ENCODE results near the gene NTRK1.

The NTRK1 gene

GRCh38 chr1:156834322-156834721, 26.3 kb upstream of the NTRK1 start:
- TF ChIP-seq MAX (IDR thresholded peaks at IDR 0.05; ENCODE audit: low read depth, low read length) (no peak), POLR2A (IDR thresholded peaks at IDR 0.05; ENCODE audit: extremely low read depth, insufficient read length) (no peak), CTCF (IDR thresholded peaks at IDR 0.05; ENCODE audit: low read depth, low read length) (no peak), MYC (IDR thresholded peaks at IDR 0.05; ENCODE audit: low read depth, low read length) (no peak)
- no peak overlapping the region for H3K4me3 ChIP-seq (ENCODE audit: low read depth, low read length)
- no peak for DNase-seq (ENCODE audit: low read depth)

- TF ChIP-seq POLR2A (IDR thresholded peaks at IDR 0.05; ENCODE audit: extremely low read depth, insufficient read length) = no peak
- no peak for TF ChIP-seq MAX (IDR thresholded peaks at IDR 0.05; ENCODE audit: low read depth, low read length)
- no peak for TF ChIP-seq CTCF (IDR thresholded peaks at IDR 0.05; ENCODE audit: low read depth, low read length)
- no peak for TF ChIP-seq MYC (IDR thresholded peaks at IDR 0.05; ENCODE audit: low read depth, low read length)
- H3K4me3 ChIP-seq (ENCODE audit: low read depth, low read length) = no peak overlapping the region
- DNase-seq (ENCODE audit: low read depth) = no peak
Measured at GRCh38 chr1:156836041-156836654, 24.5 kb upstream of the NTRK1 start.

GRCh38 chr1:156836892-156837291, 23.8 kb upstream of the NTRK1 start:
- H3K4me3 ChIP-seq (ENCODE audit: low read depth, low read length) = no peak overlapping the region
- TF ChIP-seq MAX (IDR thresholded peaks at IDR 0.05; ENCODE audit: low read depth, low read length) = no peak
- TF ChIP-seq POLR2A (IDR thresholded peaks at IDR 0.05; ENCODE audit: extremely low read depth, insufficient read length) = no peak
- no peak for TF ChIP-seq CTCF (IDR thresholded peaks at IDR 0.05; ENCODE audit: low read depth, low read length)
- TF ChIP-seq MYC (IDR thresholded peaks at IDR 0.05; ENCODE audit: low read depth, low read length) = no peak
- no peak for DNase-seq (ENCODE audit: low read depth)

- peak; percentile 43 for DNase-seq (ENCODE audit: low read depth)
- TF ChIP-seq MYC (IDR thresholded peaks at IDR 0.05; ENCODE audit: low read depth, low read length) (no peak), CTCF (IDR thresholded peaks at IDR 0.05; ENCODE audit: low read depth, low read length) (peak; percentile 79)
- no peak overlapping the region for H3K4me3 ChIP-seq (ENCODE audit: low read depth, low read length)
Measured at GRCh38 chr1:156838972-156839371, 21.7 kb upstream of the NTRK1 start.

- H3K4me3 ChIP-seq (ENCODE audit: low read depth, low read length) = no peak overlapping the region
- DNase-seq (ENCODE audit: low read depth) = no peak
- no peak for TF ChIP-seq MAX (IDR thresholded peaks at IDR 0.05; ENCODE audit: low read depth, low read length)
- no peak for TF ChIP-seq MYC (IDR thresholded peaks at IDR 0.05; ENCODE audit: low read depth, low read length)
- TF ChIP-seq POLR2A (IDR thresholded peaks at IDR 0.05; ENCODE audit: extremely low read depth, insufficient read length) = no peak
- no peak for TF ChIP-seq CTCF (IDR thresholded peaks at IDR 0.05; ENCODE audit: low read depth, low read length)
Measured at GRCh38 chr1:156839426-156840109, 21.1 kb upstream of the NTRK1 start.
